Fibroblast of villous mesenchyme (primary cell): ENCODE results near the gene NUDT3. TPM values are rescaled to one million over a fixed set of nuclear protein-coding genes. Genes with fewer than 3 reads are reported as not detected.
"Not testable (repeated sequence)": the region's sequence is repeated elsewhere in the genome, so short reads cannot be mapped to it uniquely, and the experiment has no call there.

ENCODE experiments used
- DNase-seq: peaks from one replicate; pipeline ENCODE4 v3.0.0-alpha.2; 2010; ENCODE audit warnings: low read depth
- H3K4me3 ChIP-seq: 2 replicates; pipeline ENCODE4 v1.5.1; 2011; ENCODE audit warnings: low read depth, mild to moderate bottlenecking, low read length
- CTCF ChIP-seq: IDR thresholded peaks from 2 replicates; pipeline ENCODE4 v1.5.1; 2012; ENCODE audit warnings: low read depth, mild to moderate bottlenecking, low read length; ENCODE audit not compliant: insufficient read depth
- total RNA-seq: library from RNA; depleted of rRNA; stranded (reverse); fragments of >200 nt; gene quantifications from 2 replicates; pipeline ENCODE4 v1.2.3, GENCODE V29; 2012

NUDT3 gene
- total RNA-seq, 1 donor = 31.1 TPM

- no peak for TF ChIP-seq CTCF
- peak overlapping the region; percentile 64 for H3K4me3 ChIP-seq
- peak; percentile 38 for DNase-seq
Observed at GRCh38 chr6:34248198-34248726, 144.2 kb downstream of the NUDT3 start.

GRCh38 chr6:34247481-34248197 lies 144.8 kb downstream of the NUDT3 start:
- peak; percentile 30 for DNase-seq

GRCh38 chr6:34246563-34247391 lies 145.7 kb downstream of the NUDT3 start:
- peak; percentile 60 for TF ChIP-seq CTCF
- no peak overlapping the region for H3K4me3 ChIP-seq
- peak; percentile 56 for DNase-seq

More at GRCh38 chr6:34247481-34248197, 144.8 kb downstream of the NUDT3 start:
- TF ChIP-seq CTCF = no peak
- peak overlapping the region; percentile 64 for H3K4me3 ChIP-seq

GRCh38 chr6:34246249-34246562 lies 146.3 kb downstream of the NUDT3 start:
- TF ChIP-seq CTCF = no peak
- H3K4me3 ChIP-seq = no peak overlapping the region
- DNase-seq = no peak

- DNase-seq, H3K4me3 ChIP-seq: not testable (repeated sequence)
Observed at GRCh38 chr6:34245761-34246140, 146.7 kb downstream of the NUDT3 start.

- not testable (repeated sequence) for H3K4me3 ChIP-seq, DNase-seq
Observed at GRCh38 chr6:34245032-34245760, 147.3 kb downstream of the NUDT3 start.

- DNase-seq = peak; percentile 90
- TF ChIP-seq CTCF = peak; percentile 46
- peak overlapping the region; percentile 9 for H3K4me3 ChIP-seq
Observed at GRCh38 chr6:34243901-34244884, 148.3 kb downstream of the NUDT3 start.
